Neural cell (in vitro differentiated cells): ENCODE measurements around the gene PLCH1. TPM values are rescaled to one million over a fixed set of nuclear protein-coding genes. Genes with fewer than 3 reads are reported as not detected.
A peak's percentile ranks its signal among the peaks of the same experiment; 100 is the strongest.

ENCODE experiments used
- H2AFZ ChIP-seq: fragments of 200-600, 300-800 bp; sonication (generic), shearing (Covaris generic); 2 replicates; pipeline ENCODE4 v1.6.0; 2014; ENCODE audit warnings: low read depth, mild to moderate bottlenecking, antibody characterized with exemption, low read length, moderate library complexity
- H3F3A ChIP-seq: fragments of 200-600 bp; shearing (Covaris generic); 2 replicates; pipeline ENCODE4 v1.6.1; 2016; ENCODE audit warnings: mild to moderate bottlenecking, moderate library complexity, mixed read lengths, antibody characterized with exemption, low read length; ENCODE audit not compliant: insufficient read depth, poor library complexity, severe bottlenecking
- H3K27ac ChIP-seq: fragments of 200-600, 300-800 bp; sonication (generic), shearing (Covaris generic); 2 replicates; pipeline ENCODE4 v1.5.1; 2014; ENCODE audit warnings: mild to moderate bottlenecking, low read length, moderate library complexity
- H3K27me3 ChIP-seq: fragments of 300-800, 200-600 bp; sonication (generic), shearing (Covaris generic); 2 replicates; pipeline ENCODE4 v1.6.0; 2014; ENCODE audit warnings: mild to moderate bottlenecking, low read depth, low read length, moderate library complexity; ENCODE audit not compliant: insufficient read depth
- H3K36me3 ChIP-seq: fragments of 300-800, 200-600 bp; sonication (generic), shearing (Covaris generic); 2 replicates; pipeline ENCODE4 v1.5.1; 2014; ENCODE audit warnings: mild to moderate bottlenecking, antibody characterized with exemption, low read length, moderate library complexity; ENCODE audit not compliant: insufficient read depth
- H3K4me2 ChIP-seq: fragments of 300-800, 200-600 bp; sonication (generic), shearing (Covaris generic); 2 replicates; pipeline ENCODE4 v1.6.0; 2014; ENCODE audit warnings: mild to moderate bottlenecking, low read length
- H3K4me3 ChIP-seq: fragments of 300-800, 200-600 bp; sonication (generic), shearing (Covaris generic); 2 replicates; pipeline ENCODE4 v1.5.1; 2014; ENCODE audit warnings: mild to moderate bottlenecking, low read length, moderate library complexity
- H3K79me2 ChIP-seq: fragments of 200-600 bp; shearing (Covaris generic); replicated peaks from 2 replicates; pipeline ENCODE4 v1.6.0; 2014; ENCODE audit warnings: mild to moderate bottlenecking, low read length, moderate library complexity; ENCODE audit not compliant: insufficient read depth
- H3K9ac ChIP-seq: fragments of 300-800, 200-600 bp; sonication (generic), shearing (Covaris generic); 2 replicates; pipeline ENCODE4 v1.6.1; 2016; ENCODE audit warnings: mild to moderate bottlenecking, low read length, mixed read lengths
- H3K9me2 ChIP-seq: fragments of 200-600 bp; shearing (Covaris generic); 2 replicates; pipeline ENCODE4 v1.6.1; 2016; ENCODE audit warnings: mild to moderate bottlenecking, low read length, mixed read lengths; ENCODE audit not compliant: insufficient read depth
- H3K9me3 ChIP-seq: fragments of 200-600, 300-800 bp; sonication (generic), shearing (Covaris generic); 2 replicates; pipeline ENCODE4 v1.6.1; 2016; ENCODE audit warnings: mild to moderate bottlenecking, mixed run types, low read length, moderate library complexity, mixed read lengths
- H4K20me1 ChIP-seq: fragments of 200-600 bp; shearing (Covaris generic); 2 replicates; pipeline ENCODE4 v1.6.1; 2016; ENCODE audit warnings: mild to moderate bottlenecking, mixed run types; ENCODE audit not compliant: insufficient read depth
- EP300 ChIP-seq: fragments of 450-650 bp; conservative IDR thresholded peaks from 2 replicates; pipeline ENCODE4 v1.6.1; 2014; ENCODE audit warnings: antibody characterized with exemption, mild to moderate bottlenecking, moderate library complexity; ENCODE audit not compliant: poor library complexity, severe bottlenecking
- EZH2 ChIP-seq: fragments of 200-600, 300-800 bp; shearing (Covaris generic), sonication (generic); IDR thresholded peaks from 2 replicates; pipeline ENCODE4 v1.6.1; 2014; ENCODE audit warnings: antibody characterized with exemption, low read length, borderline replicate concordance, mild to moderate bottlenecking; ENCODE audit not compliant: insufficient read depth, poor library complexity, severe bottlenecking
- MXI1 ChIP-seq: fragments of 450-650 bp; conservative IDR thresholded peaks from 2 replicates; pipeline ENCODE4 v1.6.1; 2014; ENCODE audit warnings: antibody characterized with exemption, mild to moderate bottlenecking; ENCODE audit not compliant: poor library complexity, severe bottlenecking
- POLR2AphosphoS5 ChIP-seq: IDR thresholded peaks from 2 replicates; pipeline ENCODE4 v1.6.1; 2012
- RAD21 ChIP-seq: fragments of 450-650 bp; conservative IDR thresholded peaks from 2 replicates; pipeline ENCODE4 v1.6.1; 2014; ENCODE audit warnings: antibody characterized with exemption, mild to moderate bottlenecking, moderate library complexity
- SMC3 ChIP-seq: fragments of 450-650 bp; conservative IDR thresholded peaks from 2 replicates; pipeline ENCODE4 v1.6.1; 2014; ENCODE audit warnings: antibody characterized with exemption, mild to moderate bottlenecking, moderate library complexity; ENCODE audit not compliant: poor library complexity
- TAF1 ChIP-seq: IDR thresholded peaks from 2 replicates; pipeline ENCODE4 v1.6.1; 2012; ENCODE audit warnings: low read depth
- polyA plus RNA-seq: library from polyadenylated mRNA; depleted of rRNA; stranded (reverse); fragments of >200 nt; gene quantifications from 2 replicates; pipeline ENCODE4 v1.2.3, GENCODE V29; 2014
- TF ChIP-seq, protein P1 (sequence below): IDR thresholded peaks from 2 replicates; pipeline ENCODE4 v1.6.1; 2012; ENCODE audit warnings: borderline replicate concordance
- TF ChIP-seq, protein P2 (sequence below): fragments of 450-650 bp; IDR thresholded peaks from 2 replicates; pipeline ENCODE4 v1.5.1; 2014; ENCODE audit warnings: antibody characterized with exemption, mild to moderate bottlenecking, moderate library complexity; ENCODE audit not compliant: poor library complexity, severe bottlenecking

The PLCH1 gene
- polyA plus RNA-seq, 1 donor from 2014 or later: 13.5 TPM

DNA sequence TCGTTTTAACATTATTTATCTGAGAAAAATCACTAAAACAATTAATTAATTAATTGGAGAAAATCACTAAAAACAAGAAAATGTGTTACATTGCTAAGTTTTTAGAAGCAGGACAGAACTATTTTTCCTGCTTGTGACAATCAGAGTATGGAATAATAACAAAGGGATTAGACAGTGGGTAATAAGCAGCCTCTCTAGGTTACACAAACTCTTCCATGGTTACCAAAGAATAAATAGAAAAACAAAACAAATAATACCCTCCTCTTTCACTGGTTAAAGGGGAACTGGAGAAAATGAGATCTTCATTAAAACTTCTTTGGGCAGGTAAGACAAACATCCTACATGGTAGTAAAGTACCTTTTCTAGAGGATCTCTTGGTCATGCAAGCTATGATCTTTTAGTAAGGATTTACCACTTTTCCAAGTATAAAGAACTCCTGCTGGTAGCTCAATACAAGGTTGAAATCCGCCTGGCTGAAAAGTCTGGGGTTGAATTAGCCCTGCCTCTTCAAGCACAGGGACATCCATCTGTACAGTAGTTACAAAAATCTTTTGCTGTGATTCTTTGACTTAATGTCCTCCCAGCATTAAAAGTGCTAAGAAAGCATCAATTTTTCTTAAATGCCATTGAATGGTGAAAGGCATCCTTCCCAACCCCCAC, 2.5 kb upstream of the PLCH1 start:
- Histone ChIP-seq H3F3A (peaks cover 6% of the 10 kb centered on the region), H3K36me3 (no peaks in the 10 kb centered on the region), H3K79me2 (peaks cover 18% of the 10 kb centered on the region), H3K4me2 (peak overlapping the region; percentile 62), H3K27me3 (no peaks in the 10 kb centered on the region), H3K4me3 (peak overlapping the region; percentile 55), H2AFZ (no peak overlapping the region), H3K9ac (peak overlapping the region; percentile 36), H3K9me3 (no peaks in the 10 kb centered on the region), H3K27ac (peak overlapping the region; percentile 77), H3K9me2 (no peaks in the 10 kb centered on the region), H4K20me1 (no peaks in the 10 kb centered on the region)
- TF ChIP-seq, protein P1, sequence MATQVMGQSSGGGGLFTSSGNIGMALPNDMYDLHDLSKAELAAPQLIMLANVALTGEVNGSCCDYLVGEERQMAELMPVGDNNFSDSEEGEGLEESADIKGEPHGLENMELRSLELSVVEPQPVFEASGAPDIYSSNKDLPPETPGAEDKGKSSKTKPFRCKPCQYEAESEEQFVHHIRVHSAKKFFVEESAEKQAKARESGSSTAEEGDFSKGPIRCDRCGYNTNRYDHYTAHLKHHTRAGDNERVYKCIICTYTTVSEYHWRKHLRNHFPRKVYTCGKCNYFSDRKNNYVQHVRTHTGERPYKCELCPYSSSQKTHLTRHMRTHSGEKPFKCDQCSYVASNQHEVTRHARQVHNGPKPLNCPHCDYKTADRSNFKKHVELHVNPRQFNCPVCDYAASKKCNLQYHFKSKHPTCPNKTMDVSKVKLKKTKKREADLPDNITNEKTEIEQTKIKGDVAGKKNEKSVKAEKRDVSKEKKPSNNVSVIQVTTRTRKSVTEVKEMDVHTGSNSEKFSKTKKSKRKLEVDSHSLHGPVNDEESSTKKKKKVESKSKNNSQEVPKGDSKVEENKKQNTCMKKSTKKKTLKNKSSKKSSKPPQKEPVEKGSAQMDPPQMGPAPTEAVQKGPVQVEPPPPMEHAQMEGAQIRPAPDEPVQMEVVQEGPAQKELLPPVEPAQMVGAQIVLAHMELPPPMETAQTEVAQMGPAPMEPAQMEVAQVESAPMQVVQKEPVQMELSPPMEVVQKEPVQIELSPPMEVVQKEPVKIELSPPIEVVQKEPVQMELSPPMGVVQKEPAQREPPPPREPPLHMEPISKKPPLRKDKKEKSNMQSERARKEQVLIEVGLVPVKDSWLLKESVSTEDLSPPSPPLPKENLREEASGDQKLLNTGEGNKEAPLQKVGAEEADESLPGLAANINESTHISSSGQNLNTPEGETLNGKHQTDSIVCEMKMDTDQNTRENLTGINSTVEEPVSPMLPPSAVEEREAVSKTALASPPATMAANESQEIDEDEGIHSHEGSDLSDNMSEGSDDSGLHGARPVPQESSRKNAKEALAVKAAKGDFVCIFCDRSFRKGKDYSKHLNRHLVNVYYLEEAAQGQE: no peak
- TF ChIP-seq EZH2 (no peak), SMC3 (no peak), EP300 (no peak), TAF1 (no peak), RAD21 (no peak)

DNA sequence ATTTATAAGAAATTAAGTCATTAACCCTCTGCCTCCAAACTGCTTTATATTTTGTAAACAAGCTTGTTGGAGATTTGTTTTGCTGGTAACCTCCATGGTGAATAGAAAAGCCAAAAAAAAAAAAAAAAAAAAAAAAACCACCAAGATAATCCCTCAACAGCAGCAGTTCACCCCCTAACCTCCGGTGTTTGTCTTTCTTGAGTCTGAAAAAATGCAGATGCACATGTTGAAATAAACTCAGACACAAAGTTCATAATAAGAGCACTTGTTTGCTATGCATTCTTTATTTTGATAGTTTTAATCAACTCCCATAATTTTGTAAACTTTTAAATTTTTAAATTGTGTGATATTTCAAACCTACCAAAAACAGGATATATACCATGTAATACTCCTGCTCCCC, 1.8 kb upstream of the PLCH1 start:
- H3K9me3 ChIP-seq: no peaks in the 10 kb centered on the region
- H3K9ac ChIP-seq: no peak overlapping the region
- H2AFZ ChIP-seq: no peak overlapping the region
- no peaks in the 10 kb centered on the region for H4K20me1 ChIP-seq
- H3K79me2 ChIP-seq: peaks cover 26% of the 10 kb centered on the region
- no peaks in the 10 kb centered on the region for H3K36me3 ChIP-seq
- no peaks in the 10 kb centered on the region for H3K27me3 ChIP-seq
- TF ChIP-seq EP300: no peak
- no peak for TF ChIP-seq EZH2
- TF ChIP-seq, protein P2, sequence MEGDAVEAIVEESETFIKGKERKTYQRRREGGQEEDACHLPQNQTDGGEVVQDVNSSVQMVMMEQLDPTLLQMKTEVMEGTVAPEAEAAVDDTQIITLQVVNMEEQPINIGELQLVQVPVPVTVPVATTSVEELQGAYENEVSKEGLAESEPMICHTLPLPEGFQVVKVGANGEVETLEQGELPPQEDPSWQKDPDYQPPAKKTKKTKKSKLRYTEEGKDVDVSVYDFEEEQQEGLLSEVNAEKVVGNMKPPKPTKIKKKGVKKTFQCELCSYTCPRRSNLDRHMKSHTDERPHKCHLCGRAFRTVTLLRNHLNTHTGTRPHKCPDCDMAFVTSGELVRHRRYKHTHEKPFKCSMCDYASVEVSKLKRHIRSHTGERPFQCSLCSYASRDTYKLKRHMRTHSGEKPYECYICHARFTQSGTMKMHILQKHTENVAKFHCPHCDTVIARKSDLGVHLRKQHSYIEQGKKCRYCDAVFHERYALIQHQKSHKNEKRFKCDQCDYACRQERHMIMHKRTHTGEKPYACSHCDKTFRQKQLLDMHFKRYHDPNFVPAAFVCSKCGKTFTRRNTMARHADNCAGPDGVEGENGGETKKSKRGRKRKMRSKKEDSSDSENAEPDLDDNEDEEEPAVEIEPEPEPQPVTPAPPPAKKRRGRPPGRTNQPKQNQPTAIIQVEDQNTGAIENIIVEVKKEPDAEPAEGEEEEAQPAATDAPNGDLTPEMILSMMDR: no peak
- TF ChIP-seq POLR2AphosphoS5: no peak
- no peak for TF ChIP-seq SMC3
- TF ChIP-seq RAD21: no peak
- no peak for TF ChIP-seq MXI1
- TF ChIP-seq, protein P1: no peak
- no peak for TF ChIP-seq TAF1
- H3K9me2 ChIP-seq: no peaks in the 10 kb centered on the region
- no peak overlapping the region for H3K27ac ChIP-seq
- H3K4me3 ChIP-seq: no peak overlapping the region
- H3K4me2 ChIP-seq: peak overlapping the region; percentile 57
- peaks cover 6% of the 10 kb centered on the region for H3F3A ChIP-seq
